Fibroblast of mammary gland (primary cell): ENCODE data around the gene ATG10.
"Not testable (repeated sequence)": the region's sequence is repeated elsewhere in the genome, so short reads cannot be mapped to it uniquely, and the experiment has no call there.

Source experiments
- DNase-seq: peaks from one replicate; pipeline ENCODE4 v3.0.0-alpha.2; 2010; ENCODE audit warnings: low read depth
- H3K4me3 ChIP-seq: 2 replicates; pipeline ENCODE4 v1.5.1; 2011; ENCODE audit warnings: low read depth, mild to moderate bottlenecking, low read length, moderate library complexity; ENCODE audit not compliant: control insufficient read depth
- CTCF ChIP-seq: conservative IDR thresholded peaks from 2 replicates; pipeline ENCODE4 v1.5.1; 2011; ENCODE audit warnings: low read depth, low read length, inconsistent platforms; ENCODE audit not compliant: control insufficient read depth, insufficient read depth

ATG10 gene

GRCh38 chr5:82057051-82057450 lies 85.2 kb downstream of the ATG10 start:
- DNase-seq = no peak
- TF ChIP-seq CTCF = no peak
- no peak overlapping the region for H3K4me3 ChIP-seq

DNA sequence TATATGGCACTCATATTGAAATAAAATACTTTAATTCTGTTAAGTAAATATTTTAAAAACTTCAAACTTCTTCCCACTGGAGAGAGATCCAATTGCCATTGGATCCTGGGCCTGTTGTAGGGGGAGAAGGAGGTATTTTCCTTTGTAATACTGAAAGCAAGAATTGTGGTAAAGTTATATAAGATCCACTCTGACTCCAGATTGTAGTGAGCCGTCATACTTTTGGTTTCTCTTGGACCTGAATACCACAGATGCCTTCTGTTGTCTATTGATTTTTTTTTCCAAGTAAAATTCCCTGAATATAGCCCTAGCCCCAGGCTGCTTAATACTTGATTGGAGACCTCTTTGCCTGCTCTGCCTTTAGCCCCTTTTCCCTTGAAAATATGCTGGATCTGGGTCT lies 86.9 kb downstream of the ATG10 start:
- no peak for DNase-seq
- TF ChIP-seq CTCF = no peak
- H3K4me3 ChIP-seq = no peak overlapping the region

DNA sequence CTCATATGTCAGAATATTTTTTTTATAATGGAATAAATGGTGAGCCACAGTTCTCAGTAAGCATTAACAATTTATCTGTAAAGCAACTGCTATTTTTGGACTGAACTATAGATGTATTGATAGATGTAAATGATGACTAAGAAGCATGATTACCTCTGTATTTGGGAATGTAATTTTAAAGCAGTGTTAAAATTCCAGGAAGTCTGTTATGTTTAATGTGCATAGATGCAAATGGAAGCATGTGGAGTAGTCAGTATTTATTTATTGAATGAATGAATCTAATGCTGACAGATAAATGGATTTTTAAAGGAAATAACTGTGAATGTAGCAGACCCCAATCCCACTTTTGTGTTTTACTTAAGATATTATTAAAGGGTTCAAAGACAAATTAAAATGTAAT lies 95.0 kb downstream of the ATG10 start:
- no peak for DNase-seq
- H3K4me3 ChIP-seq = no peak overlapping the region
- TF ChIP-seq CTCF = no peak

- not testable (repeated sequence) for H3K4me3 ChIP-seq, DNase-seq
Observed at GRCh38 chr5:82068042-82068441, 96.2 kb downstream of the ATG10 start.

- DNase-seq = no peak
- no peak for TF ChIP-seq CTCF
- H3K4me3 ChIP-seq = no peak overlapping the region
Observed at GRCh38 chr5:82068723-82069122, 96.9 kb downstream of the ATG10 start.

- DNase-seq = no peak
- no peak for TF ChIP-seq CTCF
- no peak overlapping the region for H3K4me3 ChIP-seq
Observed at GRCh38 chr5:82072138-82072537, 100.3 kb downstream of the ATG10 start.

GRCh38 chr5:82073179-82073578 lies 101.4 kb downstream of the ATG10 start:
- H3K4me3 ChIP-seq = no peak overlapping the region
- peak; percentile 41 for DNase-seq
- TF ChIP-seq CTCF = no peak
